ENCODE results near the gene ZNF487.

DNA sequence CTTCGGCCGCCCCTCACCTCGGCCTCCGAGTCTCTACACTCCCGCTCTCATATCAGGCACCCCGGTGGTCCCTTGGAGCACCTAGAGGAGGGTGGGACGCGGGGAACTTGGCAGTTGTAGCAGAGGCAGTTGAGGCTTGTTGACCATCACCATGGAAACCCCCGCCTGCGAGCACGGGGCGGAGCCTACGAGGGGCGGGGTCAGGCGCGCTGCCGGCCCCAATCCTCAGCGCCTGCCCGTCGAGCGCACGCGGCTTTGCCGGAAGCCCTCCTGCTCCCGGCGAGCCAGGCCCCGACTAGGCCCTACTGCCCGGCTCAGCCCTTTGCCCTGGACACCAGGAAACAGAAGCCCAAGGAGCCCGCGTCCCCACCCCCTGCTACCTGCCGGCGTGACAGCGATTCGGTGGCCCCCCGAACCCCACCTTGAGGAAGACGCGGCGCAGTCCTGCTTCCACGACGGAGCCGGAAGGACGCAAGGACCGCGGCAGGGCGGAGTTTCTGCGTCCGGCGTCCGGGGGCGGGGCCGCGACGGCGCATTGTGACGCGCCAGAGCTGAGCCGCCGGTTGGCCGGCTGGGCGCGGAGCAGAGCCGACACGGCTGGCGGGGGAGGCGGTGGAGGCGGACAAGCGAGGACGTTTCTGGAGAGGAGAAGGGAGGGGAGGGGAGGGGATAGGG is 28.1 kb upstream of the ZNF487 start, which contains the start of gene HNRNPF:
- TF ChIP-seq EP300 (IDR thresholded peaks at IDR 0.05; ENCODE audit: borderline replicate concordance) (no peak), NFIC (IDR thresholded peaks at IDR 0.05) (no peak)
